Osteocyte (in vitro differentiated cells): ENCODE results near the gene TUFM. TPM values are rescaled to one million over a fixed set of nuclear protein-coding genes. Genes with fewer than 3 reads are reported as not detected.

ENCODE experiments used
- DNase-seq: peaks from one replicate; pipeline ENCODE4 v3.0.0; 2021; ENCODE audit warnings: mixed read lengths; ENCODE audit not compliant: unreplicated experiment; ENCODE audit errors: extremely low spot score
- H3K27ac Mint-ChIP-seq: one replicate; pipeline ENCODE4 v1.8.0; 2021; ENCODE audit warnings: mild to moderate bottlenecking, mixed read lengths; ENCODE audit not compliant: unreplicated experiment
- H3K27me3 Mint-ChIP-seq: one replicate; pipeline ENCODE4 v1.8.0; 2021; ENCODE audit warnings: mixed read lengths; ENCODE audit not compliant: unreplicated experiment
- H3K36me3 Mint-ChIP-seq: one replicate; pipeline ENCODE4 v1.8.0; 2021; ENCODE audit warnings: mixed read lengths; ENCODE audit not compliant: unreplicated experiment
- H3K4me1 Mint-ChIP-seq: one replicate; pipeline ENCODE4 v1.8.0; 2021; ENCODE audit warnings: mixed read lengths; ENCODE audit not compliant: unreplicated experiment
- H3K4me3 Mint-ChIP-seq: one replicate; pipeline ENCODE4 v1.8.0; 2021; ENCODE audit warnings: mild to moderate bottlenecking, moderate library complexity, mixed read lengths; ENCODE audit not compliant: unreplicated experiment
- H3K9me3 Mint-ChIP-seq: one replicate; pipeline ENCODE4 v1.8.0; 2021; ENCODE audit warnings: mixed read lengths; ENCODE audit not compliant: unreplicated experiment
- total RNA-seq: library from RNA; stranded (reverse); gene quantifications from 2 replicates; pipeline ENCODE4 v1.2.1, GENCODE V29; 2021
- TF ChIP-seq, protein P1 (sequence below): fragments of 200-600 bp; sonication (generic); IDR thresholded peaks from 2 replicates; pipeline ENCODE4 v1.5.0; 2021; ENCODE audit warnings: antibody characterized with exemption, mild to moderate bottlenecking, moderate library complexity

The TUFM gene
- total RNA-seq, 1 donor from 2014 or later = 122 TPM

- DNase-seq = no peak
- no peak overlapping the region for H3K4me3 Mint-ChIP-seq
Measured at GRCh38 chr16:28858421-28858820, 12.3 kb upstream of the TUFM start.

GRCh38 chr16:28846933-28847273 is 755 bp upstream of the TUFM start:
- H3K36me3 Mint-ChIP-seq = peaks cover 21% of the 10 kb centered on the region
- H3K27ac Mint-ChIP-seq = peak overlapping the region; percentile 96
- peak overlapping the region; percentile 95 for H3K4me3 Mint-ChIP-seq
- TF ChIP-seq, protein P1, sequence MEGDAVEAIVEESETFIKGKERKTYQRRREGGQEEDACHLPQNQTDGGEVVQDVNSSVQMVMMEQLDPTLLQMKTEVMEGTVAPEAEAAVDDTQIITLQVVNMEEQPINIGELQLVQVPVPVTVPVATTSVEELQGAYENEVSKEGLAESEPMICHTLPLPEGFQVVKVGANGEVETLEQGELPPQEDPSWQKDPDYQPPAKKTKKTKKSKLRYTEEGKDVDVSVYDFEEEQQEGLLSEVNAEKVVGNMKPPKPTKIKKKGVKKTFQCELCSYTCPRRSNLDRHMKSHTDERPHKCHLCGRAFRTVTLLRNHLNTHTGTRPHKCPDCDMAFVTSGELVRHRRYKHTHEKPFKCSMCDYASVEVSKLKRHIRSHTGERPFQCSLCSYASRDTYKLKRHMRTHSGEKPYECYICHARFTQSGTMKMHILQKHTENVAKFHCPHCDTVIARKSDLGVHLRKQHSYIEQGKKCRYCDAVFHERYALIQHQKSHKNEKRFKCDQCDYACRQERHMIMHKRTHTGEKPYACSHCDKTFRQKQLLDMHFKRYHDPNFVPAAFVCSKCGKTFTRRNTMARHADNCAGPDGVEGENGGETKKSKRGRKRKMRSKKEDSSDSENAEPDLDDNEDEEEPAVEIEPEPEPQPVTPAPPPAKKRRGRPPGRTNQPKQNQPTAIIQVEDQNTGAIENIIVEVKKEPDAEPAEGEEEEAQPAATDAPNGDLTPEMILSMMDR = no peak
- no peaks in the 10 kb centered on the region for H3K27me3 Mint-ChIP-seq
- no peak for DNase-seq
- H3K4me1 Mint-ChIP-seq = peaks cover 27% of the 10 kb centered on the region
- no peaks in the 10 kb centered on the region for H3K9me3 Mint-ChIP-seq

More at GRCh38 chr16:28858421-28858820, 12.3 kb upstream of the TUFM start:
- Mint-ChIP-seq H3K36me3 (no peaks in the 10 kb centered on the region), H3K9me3 (no peaks in the 10 kb centered on the region), H3K4me1 (peaks cover 7% of the 10 kb centered on the region), H3K27ac (peak overlapping the region; percentile 7), H3K27me3 (no peaks in the 10 kb centered on the region)
- TF ChIP-seq, protein P1 = no peak

- no peaks in the 10 kb centered on the region for H3K9me3 Mint-ChIP-seq
- no peak for DNase-seq
Measured at GRCh38 chr16:28845761-28846079, 428 bp downstream of the TUFM start.

GRCh38 chr16:28845293-28845692 is 855 bp downstream of the TUFM start:
- peaks cover 27% of the 10 kb centered on the region for H3K4me1 Mint-ChIP-seq
- peaks cover 21% of the 10 kb centered on the region for H3K36me3 Mint-ChIP-seq
- no peaks in the 10 kb centered on the region for H3K27me3 Mint-ChIP-seq
- peak overlapping the region; percentile 96 for H3K27ac Mint-ChIP-seq
- H3K9me3 Mint-ChIP-seq = no peaks in the 10 kb centered on the region
- TF ChIP-seq, protein P1 = no peak
- no peak for DNase-seq
- peak overlapping the region; percentile 95 for H3K4me3 Mint-ChIP-seq

More at GRCh38 chr16:28845761-28846079, 428 bp downstream of the TUFM start:
- Mint-ChIP-seq H3K4me3 (peak overlapping the region; percentile 95), H3K27me3 (no peaks in the 10 kb centered on the region), H3K36me3 (peaks cover 21% of the 10 kb centered on the region), H3K27ac (peak overlapping the region; percentile 96), H3K4me1 (peaks cover 27% of the 10 kb centered on the region)
- TF ChIP-seq, protein P1 = no peak

- H3K27ac Mint-ChIP-seq = peak overlapping the region; percentile 45
- no peak for DNase-seq
- peaks cover 27% of the 10 kb centered on the region for H3K4me1 Mint-ChIP-seq
- TF ChIP-seq, protein P1 = no peak
- no peaks in the 10 kb centered on the region for H3K27me3 Mint-ChIP-seq
- no peaks in the 10 kb centered on the region for H3K9me3 Mint-ChIP-seq
- peak overlapping the region; percentile 95 for H3K4me3 Mint-ChIP-seq
- peaks cover 21% of the 10 kb centered on the region for H3K36me3 Mint-ChIP-seq
Measured at GRCh38 chr16:28844226-28844885, 1.8 kb downstream of the TUFM start.
